CD4-positive, alpha-beta T cell treated with Interleukin-17A for 1 hour (primary cell): ENCODE measurements around the gene TMF1.

Experiments
- DNase-seq: peaks from one replicate; pipeline ENCODE4 v3.0.0-alpha.2; 2020

The TMF1 gene, protein sequence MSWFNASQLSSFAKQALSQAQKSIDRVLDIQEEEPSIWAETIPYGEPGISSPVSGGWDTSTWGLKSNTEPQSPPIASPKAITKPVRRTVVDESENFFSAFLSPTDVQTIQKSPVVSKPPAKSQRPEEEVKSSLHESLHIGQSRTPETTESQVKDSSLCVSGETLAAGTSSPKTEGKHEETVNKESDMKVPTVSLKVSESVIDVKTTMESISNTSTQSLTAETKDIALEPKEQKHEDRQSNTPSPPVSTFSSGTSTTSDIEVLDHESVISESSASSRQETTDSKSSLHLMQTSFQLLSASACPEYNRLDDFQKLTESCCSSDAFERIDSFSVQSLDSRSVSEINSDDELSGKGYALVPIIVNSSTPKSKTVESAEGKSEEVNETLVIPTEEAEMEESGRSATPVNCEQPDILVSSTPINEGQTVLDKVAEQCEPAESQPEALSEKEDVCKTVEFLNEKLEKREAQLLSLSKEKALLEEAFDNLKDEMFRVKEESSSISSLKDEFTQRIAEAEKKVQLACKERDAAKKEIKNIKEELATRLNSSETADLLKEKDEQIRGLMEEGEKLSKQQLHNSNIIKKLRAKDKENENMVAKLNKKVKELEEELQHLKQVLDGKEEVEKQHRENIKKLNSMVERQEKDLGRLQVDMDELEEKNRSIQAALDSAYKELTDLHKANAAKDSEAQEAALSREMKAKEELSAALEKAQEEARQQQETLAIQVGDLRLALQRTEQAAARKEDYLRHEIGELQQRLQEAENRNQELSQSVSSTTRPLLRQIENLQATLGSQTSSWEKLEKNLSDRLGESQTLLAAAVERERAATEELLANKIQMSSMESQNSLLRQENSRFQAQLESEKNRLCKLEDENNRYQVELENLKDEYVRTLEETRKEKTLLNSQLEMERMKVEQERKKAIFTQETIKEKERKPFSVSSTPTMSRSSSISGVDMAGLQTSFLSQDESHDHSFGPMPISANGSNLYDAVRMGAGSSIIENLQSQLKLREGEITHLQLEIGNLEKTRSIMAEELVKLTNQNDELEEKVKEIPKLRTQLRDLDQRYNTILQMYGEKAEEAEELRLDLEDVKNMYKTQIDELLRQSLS

DNA sequence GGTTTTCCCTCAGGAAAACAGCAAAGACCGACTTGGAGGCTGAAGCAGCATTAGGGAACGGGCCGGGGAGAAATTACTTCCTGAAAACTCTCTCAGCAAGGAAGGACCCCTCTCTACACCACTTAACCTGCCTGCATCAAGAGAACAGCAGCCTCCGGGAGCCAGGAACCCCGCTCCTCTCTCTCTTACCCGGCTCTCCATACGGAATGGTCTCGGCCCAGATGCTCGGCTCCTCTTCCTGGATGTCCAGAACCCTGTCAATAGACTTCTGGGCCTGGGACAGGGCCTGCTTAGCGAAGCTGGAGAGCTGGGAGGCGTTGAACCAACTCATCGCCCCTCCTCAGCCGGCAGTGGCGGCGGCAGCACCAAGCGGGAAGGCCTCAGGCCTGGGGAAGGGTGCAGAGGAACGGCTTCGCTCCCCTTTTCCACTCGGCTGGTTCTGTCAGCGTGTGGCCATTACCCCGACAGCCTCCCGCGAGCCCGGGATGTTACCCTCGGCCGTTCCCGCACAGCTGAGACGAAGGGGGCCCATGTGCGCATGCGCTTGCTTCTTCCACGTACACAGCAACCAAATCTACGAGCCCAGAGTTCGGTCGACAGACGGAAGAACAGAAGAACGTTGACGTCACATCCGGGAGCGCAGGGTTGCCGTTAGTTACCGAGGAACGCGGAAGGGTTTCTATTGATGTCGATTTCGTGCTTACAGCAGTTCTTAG, at the start of gene TMF1:
Gene TMF1, minus strand, starts transcription at position 578 of the 716 bp plus-strand sequence. Its CDS starts 247 bp downstream, at position 331.
- DNase-seq = peak; percentile 98

DNA sequence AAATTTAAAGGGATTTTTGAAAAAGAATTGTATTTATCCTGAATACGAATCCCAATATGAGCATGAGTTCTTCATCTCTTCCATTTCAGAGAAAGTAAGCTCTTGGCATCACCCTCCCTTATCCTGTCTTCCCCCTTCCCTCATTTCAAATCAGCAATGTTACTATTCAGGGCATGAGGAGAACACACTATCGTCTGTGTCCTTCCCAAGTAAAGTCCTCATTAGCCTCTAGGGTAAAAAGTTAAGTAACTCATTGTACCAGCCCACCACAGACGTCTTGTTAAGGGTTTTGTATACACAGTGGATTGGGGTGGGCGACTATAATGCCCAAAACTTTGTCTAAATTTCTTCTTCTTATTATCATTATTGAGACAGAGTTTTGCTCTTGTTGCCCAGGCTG, 47.4 kb upstream of the TMF1 start:
- DNase-seq = no peak

DNA sequence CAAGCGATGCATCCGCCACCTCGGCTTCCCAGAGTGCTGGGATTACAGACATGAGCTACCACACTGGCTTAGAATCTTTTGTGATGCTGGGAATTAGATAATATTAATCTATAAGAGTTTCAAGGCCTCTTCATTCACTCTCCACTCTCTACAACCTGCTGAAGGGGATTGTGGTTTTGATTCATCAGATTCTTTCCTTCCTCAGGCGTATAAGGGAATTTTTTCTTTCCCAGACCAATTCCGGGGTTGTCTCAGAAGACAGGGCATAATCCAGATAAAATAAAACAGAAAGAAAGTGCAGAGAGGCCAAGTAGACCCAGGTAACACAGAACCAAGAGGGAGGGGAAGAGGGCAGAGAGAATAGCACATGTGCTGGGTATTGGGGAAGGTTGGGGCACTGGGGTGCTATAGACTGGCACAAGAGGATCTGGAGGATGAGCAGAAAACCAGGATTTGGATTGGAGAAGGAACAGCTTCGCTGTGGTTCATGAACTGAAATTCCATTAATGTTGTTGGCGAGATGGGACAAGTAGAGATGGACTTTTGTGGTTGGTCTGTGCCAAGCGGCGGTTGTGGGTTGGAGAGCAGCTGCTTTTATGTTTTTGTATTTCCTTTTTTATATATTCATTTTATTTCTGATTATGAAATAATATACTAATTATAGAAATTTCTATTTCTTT, 45.4 kb upstream of the TMF1 start:
- DNase-seq = no peak

DNA sequence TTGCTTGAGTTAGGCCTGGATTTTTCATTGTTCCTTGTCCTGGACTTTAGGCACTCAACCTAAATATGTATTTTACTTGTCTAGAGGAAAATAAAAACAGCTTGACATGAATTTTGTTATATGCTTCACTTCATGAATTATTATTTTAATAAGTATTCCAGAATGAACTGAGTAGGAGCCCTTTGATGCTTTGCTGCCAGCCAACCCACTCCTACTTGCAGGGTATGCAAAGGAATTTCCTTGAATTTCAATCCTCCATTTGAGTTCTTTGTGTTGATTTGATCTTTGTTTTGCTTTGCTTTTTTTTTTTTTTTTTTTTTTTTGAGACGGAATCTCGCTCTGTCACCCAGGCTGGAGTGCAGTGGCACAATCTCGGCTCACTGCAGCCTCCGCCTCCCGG, 44.2 kb upstream of the TMF1 start:
- DNase-seq = no peak

DNA sequence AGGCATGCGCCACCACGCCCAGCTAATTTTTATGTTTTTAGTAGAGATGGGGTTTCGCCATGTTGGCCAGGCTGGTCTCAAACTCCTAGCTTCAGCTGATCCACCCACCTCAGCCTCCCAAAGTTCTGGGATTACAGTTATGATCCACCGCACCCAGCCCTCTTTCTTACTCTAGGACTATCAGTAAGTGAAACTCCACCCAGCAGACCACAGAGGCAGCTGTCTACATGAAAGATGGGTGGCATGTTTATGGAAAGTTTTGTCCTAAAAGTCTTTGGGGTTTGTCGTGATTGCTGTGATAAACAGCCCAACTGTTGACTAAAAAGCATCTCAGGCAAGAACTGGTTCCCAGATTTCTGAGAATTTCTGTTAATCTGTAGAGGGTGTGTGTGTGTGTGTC, 43.5 kb upstream of the TMF1 start:
- no peak for DNase-seq

- DNase-seq = no peak
Measured at GRCh38 chr3:69094467-69095205, 42.5 kb upstream of the TMF1 start.

DNA sequence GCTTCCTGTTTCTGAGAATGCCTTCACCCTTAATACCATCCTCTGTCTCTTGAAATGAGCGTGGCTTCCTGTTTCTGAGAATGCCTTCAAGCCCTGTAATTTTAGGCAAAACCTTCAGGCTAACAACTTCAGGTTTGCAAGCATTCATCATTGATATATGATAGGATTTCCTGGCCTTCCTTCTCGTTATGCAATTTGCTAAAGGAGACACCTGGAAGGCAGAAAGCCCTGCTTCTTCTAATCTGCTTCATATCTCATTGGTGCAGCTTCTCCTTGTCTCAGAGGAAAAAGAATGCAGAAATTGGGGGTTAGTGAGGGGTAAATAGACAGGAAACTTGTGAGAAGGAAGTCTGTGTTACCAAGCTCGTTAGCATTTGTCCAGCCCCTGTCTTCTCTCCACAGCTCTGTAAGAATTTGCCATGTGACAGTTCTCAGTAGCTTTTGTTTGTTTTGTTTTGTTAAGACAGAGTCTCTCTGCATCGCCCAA, 39.9 kb upstream of the TMF1 start:
- peak; percentile 60 for DNase-seq

DNA sequence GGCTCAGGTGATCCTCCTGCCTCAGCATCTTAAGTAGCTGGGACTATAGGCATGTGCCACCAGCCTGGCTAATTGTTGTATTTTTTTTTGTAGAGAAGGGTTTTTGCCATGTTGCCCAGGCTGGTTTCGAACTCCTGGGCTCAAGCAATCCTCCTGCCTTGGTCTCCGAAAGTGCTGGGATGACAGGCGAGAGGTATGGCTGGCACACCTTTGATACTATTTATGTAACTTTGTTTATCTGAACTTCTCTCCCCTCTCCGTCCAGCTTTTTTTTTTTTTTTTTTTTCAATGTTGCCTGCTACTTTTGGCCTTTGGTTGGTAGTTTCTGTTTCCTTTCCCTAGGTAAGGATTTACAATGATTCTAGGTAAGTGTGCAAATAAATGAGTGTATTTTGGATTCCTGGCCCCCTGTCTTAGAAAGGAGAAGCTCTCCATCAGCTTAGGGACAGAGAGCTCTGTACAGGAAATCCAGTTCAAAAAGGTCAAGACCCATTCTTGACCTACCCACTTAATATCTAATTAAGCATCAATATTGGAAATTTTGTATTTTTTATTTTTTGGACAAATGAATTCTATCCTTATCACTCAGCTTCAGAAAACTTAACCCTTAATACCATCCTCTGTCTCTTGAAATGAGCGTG, 39.4 kb upstream of the TMF1 start:
- DNase-seq = no peak

DNA sequence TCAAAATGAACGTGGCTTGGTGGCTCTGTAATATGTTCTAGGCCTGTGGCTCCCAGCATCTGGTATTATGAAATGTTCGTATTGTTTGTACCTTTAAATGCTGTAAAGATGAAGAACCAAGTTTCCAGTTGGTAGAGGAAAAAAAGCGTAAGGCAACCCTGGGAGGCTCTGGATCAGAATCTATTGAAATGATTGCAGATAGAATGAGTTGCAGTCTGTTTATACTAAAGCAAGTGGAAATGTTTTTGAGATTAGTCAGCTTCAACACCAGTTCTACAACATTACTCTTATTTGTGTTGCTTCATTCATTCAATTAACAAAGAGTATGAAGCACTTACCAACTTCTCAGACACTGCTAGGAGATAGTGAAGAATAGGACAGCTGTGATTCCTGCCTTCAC, 37.9 kb upstream of the TMF1 start:
- DNase-seq = no peak

- no peak for DNase-seq
Measured at GRCh38 chr3:69088063-69088462, 35.9 kb upstream of the TMF1 start.

DNA sequence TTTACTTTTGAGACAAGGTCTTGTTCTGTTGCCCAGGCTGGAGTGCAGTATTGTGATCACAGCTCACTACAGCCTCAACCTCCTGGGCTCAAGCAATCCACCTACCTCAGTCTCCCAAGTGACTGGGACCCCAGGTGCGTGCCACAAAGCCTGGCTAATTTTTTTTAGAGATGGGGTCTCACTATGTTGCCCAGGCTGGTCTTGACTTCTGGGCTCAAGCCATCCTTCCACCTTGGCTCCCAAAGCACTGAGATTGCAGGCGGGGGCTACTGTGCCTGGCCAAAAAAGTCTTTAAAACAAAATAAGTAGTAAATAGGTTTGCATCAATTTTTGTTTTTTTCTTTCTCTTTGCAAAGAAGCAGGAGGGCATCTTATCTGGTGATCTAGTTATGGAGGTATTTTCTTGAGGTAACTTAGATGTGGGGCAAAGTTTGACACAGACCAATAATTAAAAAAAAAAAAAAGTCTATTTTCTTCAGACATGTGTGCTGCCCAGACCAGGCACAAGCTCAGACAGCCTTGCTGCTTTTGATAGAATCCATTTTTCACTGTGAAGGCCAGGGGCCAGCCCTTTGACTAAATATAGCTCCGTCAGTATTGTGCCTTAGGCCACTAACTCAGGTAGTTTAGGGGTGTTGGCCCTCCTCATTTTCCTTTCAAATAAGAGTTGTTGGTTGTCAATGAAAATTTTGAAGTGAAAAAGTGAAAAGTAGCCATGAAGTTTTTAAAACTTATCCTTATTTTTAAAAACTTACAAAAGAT, 35.1 kb upstream of the TMF1 start:
- DNase-seq = no peak

- peak; percentile 65 for DNase-seq
Measured at GRCh38 chr3:69085833-69086722, 33.9 kb upstream of the TMF1 start.

DNA sequence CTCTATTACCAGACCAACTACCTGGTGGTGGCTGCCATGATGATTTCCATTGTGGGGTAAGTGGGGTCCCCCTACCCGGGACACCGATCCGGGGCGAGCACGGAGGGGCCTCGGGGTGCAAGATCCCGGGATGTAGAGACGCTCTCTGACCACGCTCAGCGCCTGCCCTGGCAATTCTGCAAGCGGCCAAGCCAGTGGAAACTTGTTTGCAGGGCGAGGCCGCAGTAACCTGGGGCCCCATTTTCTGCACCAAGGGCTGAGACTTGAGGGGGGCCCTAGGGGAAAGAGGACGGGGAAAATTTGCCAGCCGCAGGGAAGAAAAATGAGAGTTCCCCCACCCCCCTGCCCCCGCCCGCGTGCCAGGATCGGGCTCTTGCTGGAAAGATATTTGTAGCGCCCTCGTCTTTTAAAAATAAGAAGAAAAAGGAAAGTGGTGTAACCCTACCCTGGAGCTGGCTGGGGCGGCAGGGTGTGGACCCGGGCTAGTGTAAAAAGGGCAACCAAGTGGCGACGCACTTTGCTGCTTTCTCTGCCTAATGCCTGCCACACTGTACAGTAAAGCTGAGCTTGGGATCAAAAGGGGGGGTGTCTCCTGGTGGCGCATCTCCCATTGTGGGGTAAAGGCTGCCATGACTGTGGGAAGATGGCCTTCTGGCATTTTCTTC, 33.2 kb upstream of the TMF1 start:
- DNase-seq = no peak

GRCh38 chr3:69084326-69085167, 32.4 kb upstream of the TMF1 start, which contains the start of gene ARL6IP5:
TSS of gene ARL6IP5 (plus strand) at chr3:69084937. CDS start at chr3:69085048, 111 bp downstream.
- peak; percentile 95 for DNase-seq

DNA sequence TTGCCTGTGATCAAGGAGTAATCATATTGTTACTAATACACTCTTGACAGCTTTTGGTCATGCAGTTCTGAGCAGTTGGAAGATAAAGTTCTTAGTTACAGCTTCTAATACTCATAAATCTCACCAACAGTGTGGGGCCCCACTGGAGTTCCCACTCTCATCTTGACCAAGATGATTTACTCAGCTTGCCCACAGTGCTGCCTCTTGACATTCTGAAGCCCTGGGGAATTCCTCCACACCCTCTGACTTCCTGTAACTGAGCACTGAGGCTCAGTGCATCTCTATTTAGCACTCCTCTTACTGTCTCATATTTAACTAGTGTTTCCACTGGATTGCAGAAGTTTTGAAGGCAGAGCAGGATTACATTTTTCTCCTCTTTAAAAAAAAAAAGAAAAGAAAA, 30.7 kb upstream of the TMF1 start:
- DNase-seq = peak; percentile 84

GRCh38 chr3:69082361-69082760, 30.2 kb upstream of the TMF1 start:
- no peak for DNase-seq

DNA sequence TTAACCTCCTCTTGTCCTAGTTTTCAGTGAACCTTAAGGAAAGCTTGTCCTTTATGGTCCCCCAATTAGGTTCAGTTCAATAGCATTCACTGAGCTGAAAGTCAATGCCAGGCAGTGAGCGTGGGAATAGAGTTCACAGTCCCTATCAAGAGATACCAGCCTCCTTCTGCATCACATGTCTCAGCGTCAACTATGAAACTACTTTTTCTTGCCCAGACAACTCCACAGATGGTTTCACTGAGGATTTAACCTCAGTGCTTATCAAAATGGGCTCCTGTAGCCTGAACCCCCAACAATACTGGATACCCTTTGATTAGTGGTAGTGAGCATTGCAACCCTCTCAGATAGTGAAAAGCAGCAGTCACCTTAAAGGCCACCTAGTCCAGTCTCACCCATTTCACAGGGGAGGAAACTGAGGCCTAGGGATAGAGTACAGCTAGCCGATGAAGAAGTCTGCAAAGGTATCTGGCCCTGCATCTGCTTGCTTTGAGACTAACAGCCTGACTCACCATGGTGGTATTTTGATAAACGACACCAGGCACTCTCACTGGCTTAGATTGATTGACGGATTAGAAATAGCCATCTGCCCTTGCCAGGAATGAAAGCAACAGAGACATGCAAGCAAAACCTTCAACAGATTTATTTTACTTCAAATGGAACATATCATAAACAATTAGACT, 29.6 kb upstream of the TMF1 start:
- no peak for DNase-seq
